CD4-positive, CD25-positive, alpha-beta regulatory T cell (primary cell): ENCODE results near the gene ATG10. TPM values are rescaled to one million over a fixed set of nuclear protein-coding genes. Genes with fewer than 3 reads are reported as not detected.

Source experiments
- ATAC-seq, 2 donors: fragments of 150-1000 bp; cut with Tn5 transposase; one replicate each; pipeline ENCODE4 v1.10.0; 2021; ENCODE audit warnings: low read depth in 2 of 2, moderate number of reproducible peaks in 2 of 2, moderate library complexity in 1 of 2
- DNase-seq, 3 donors: peaks; one replicate each; pipeline versions ENCODE4 v3.0.0 to v3.0.0-alpha.2; 2012 to 2022; ENCODE audit warnings: mixed read lengths in 1 of 3
- H3K27ac ChIP-seq: one replicate; pipeline ENCODE4 v1.7.0; 2013; ENCODE audit warnings: mild to moderate bottlenecking, low read length; ENCODE audit not compliant: insufficient read depth, poor library complexity, severe bottlenecking
- H3K27me3 ChIP-seq: one replicate; pipeline ENCODE4 v1.7.0; 2013; ENCODE audit warnings: low read length; ENCODE audit not compliant: control insufficient read depth, insufficient read depth
- H3K36me3 ChIP-seq: one replicate; pipeline ENCODE4 v1.7.0; 2013; ENCODE audit warnings: mild to moderate bottlenecking, low read length, moderate library complexity; ENCODE audit not compliant: control insufficient read depth, insufficient read depth
- H3K4me1 ChIP-seq: 2 replicates; pipeline ENCODE4 v1.7.0; 2013; ENCODE audit warnings: mild to moderate bottlenecking, low read length; ENCODE audit not compliant: insufficient read depth, control insufficient read depth, poor library complexity, severe bottlenecking
- H3K4me3 ChIP-seq: one replicate; pipeline ENCODE4 v1.7.0; 2013; ENCODE audit warnings: low read depth, mild to moderate bottlenecking, low read length, moderate library complexity
- H3K9me3 ChIP-seq, 2 experiments: 1 replicate in 1 of 2; 2 replicates in 1 of 2; pipeline ENCODE4 v1.7.0; 2013; ENCODE audit warnings: low read length in 2 of 2, mild to moderate bottlenecking in 1 of 2, moderate library complexity in 1 of 2; ENCODE audit not compliant: control insufficient read depth in 2 of 2
- H3K27ac Mint-ChIP-seq, 3 donors: one replicate each; pipeline ENCODE4 v1.8.0; 2020 to 2022; ENCODE audit warnings: mild to moderate bottlenecking in 3 of 3, mixed read lengths in 3 of 3, moderate library complexity in 2 of 3
- H3K27me3 Mint-ChIP-seq: one replicate; pipeline ENCODE4 v1.8.0; 2022; ENCODE audit warnings: mild to moderate bottlenecking, mixed read lengths
- H3K36me3 Mint-ChIP-seq: one replicate; pipeline ENCODE4 v1.8.0; 2020; ENCODE audit warnings: mixed read lengths
- H3K4me1 Mint-ChIP-seq, 4 donors: one replicate each; pipeline ENCODE4 v1.8.0; 2020 to 2022; ENCODE audit warnings: mixed read lengths in 4 of 4, mild to moderate bottlenecking in 1 of 4
- H3K4me3 Mint-ChIP-seq, 4 donors: one replicate each; pipeline ENCODE4 v1.8.0; 2020 to 2022; ENCODE audit warnings: mild to moderate bottlenecking in 4 of 4, mixed read lengths in 4 of 4, moderate library complexity in 3 of 4
- H3K9me3 Mint-ChIP-seq, 7 donors: one replicate each; pipeline ENCODE4 v1.8.0; 2020 to 2022; ENCODE audit warnings: mixed read lengths in 7 of 7, mild to moderate bottlenecking in 3 of 7, moderate library complexity in 2 of 7
- polyA plus RNA-seq, 4 donors: library from polyadenylated mRNA; unstranded; fragments of 300-500 nt; fragmentation: Illumina TruSeq; gene quantifications; one replicate each; pipeline ENCODE4 v1.2.3, GENCODE V29; 2021
- total RNA-seq: library from RNA; stranded (reverse); gene quantifications from one replicate; pipeline ENCODE4 v1.2.3, GENCODE V29; 2022

Gene ATG10
- total RNA-seq: 7.5 TPM
- 10 to 100 TPM in 2 of 4 donors, 1 to 10 TPM in 2; 8.0 to 13.2 (median 10.6) TPM for polyA plus RNA-seq

GRCh38 chr5:81971712-81972491, at the start of gene ATG10:
Gene ATG10, plus strand, starts transcription at chr5:81972023. Its CDS starts 15,548 bp downstream, at chr5:81987571.
- DNase-seq (peak; percentile 81 to 93 (median 85)), ATAC-seq (peak; percentile 90 to 92)
- Histone ChIP-seq H3K9me3 (no peaks in the 10 kb centered on the region), H3K27ac (peak within 1 kb of the TSS; percentile 94), H3K4me1 (peaks cover 14% of the 10 kb centered on the region), H3K36me3 (no peaks in the 10 kb centered on the region), H3K4me3 (peak within 1 kb of the TSS; percentile 100), H3K27me3 (no peaks in the 10 kb centered on the region)
- H3K4me3 Mint-ChIP-seq: peak within 1 kb of the TSS; percentile 94 to 100 (median 98)
- no peaks in the 10 kb centered on the region for H3K36me3 Mint-ChIP-seq
- peaks cover 20 to 33% (median 28%) of the 10 kb centered on the region in 4 donors for H3K4me1 Mint-ChIP-seq
- H3K27me3 Mint-ChIP-seq: peaks cover 4% of the 10 kb centered on the region
- no peaks in the 10 kb centered on the region for H3K9me3 Mint-ChIP-seq
- peak within 1 kb of the TSS; percentile 98 to 100 (median 99) for H3K27ac Mint-ChIP-seq

- Histone ChIP-seq H3K27ac (no peak overlapping the region), H3K4me1 (no peaks in the 10 kb centered on the region), H3K27me3 (peaks cover 5% of the 10 kb centered on the region), H3K4me3 (no peak overlapping the region), H3K9me3 (no peaks in the 10 kb centered on the region), H3K36me3 (no peaks in the 10 kb centered on the region)
- DNase-seq (no peak), ATAC-seq (no peak)
- Mint-ChIP-seq H3K4me1 (no peaks in the 10 kb centered on the region), H3K9me3 (peaks cover 0 to 5% (median 2%) of the 10 kb centered on the region in 7 donors), H3K27ac (no peak overlapping the region), H3K27me3 (peaks cover 9% of the 10 kb centered on the region), H3K36me3 (no peaks in the 10 kb centered on the region), H3K4me3 (no peak overlapping the region)
Observed at GRCh38 chr5:81922854-81923279, 49.0 kb upstream of the ATG10 start.

GRCh38 chr5:81924442-81924841, 47.4 kb upstream of the ATG10 start:
- DNase-seq: no peak
- H3K27ac Mint-ChIP-seq: no peak overlapping the region
- no peak overlapping the region for H3K4me3 Mint-ChIP-seq
- ATAC-seq: no peak
- H3K27me3 ChIP-seq: peaks cover 5% of the 10 kb centered on the region
- H3K27ac ChIP-seq: no peak overlapping the region
- no peak overlapping the region for H3K4me3 ChIP-seq
- H3K4me1 Mint-ChIP-seq: no peaks in the 10 kb centered on the region
- peaks cover 9% of the 10 kb centered on the region for H3K27me3 Mint-ChIP-seq
- peaks cover 0 to 8% (median 1%) of the 10 kb centered on the region in 7 donors for H3K9me3 Mint-ChIP-seq
- H3K36me3 Mint-ChIP-seq: no peaks in the 10 kb centered on the region
- H3K4me1 ChIP-seq: no peaks in the 10 kb centered on the region
- H3K36me3 ChIP-seq: no peaks in the 10 kb centered on the region
- no peaks in the 10 kb centered on the region for H3K9me3 ChIP-seq

GRCh38 chr5:81925009-81925408, 46.8 kb upstream of the ATG10 start:
- Histone ChIP-seq H3K4me1 (no peaks in the 10 kb centered on the region), H3K9me3 (no peaks in the 10 kb centered on the region), H3K27ac (no peak overlapping the region), H3K36me3 (no peaks in the 10 kb centered on the region), H3K4me3 (no peak overlapping the region), H3K27me3 (peaks cover 5% of the 10 kb centered on the region)
- Mint-ChIP-seq H3K4me1 (no peaks in the 10 kb centered on the region), H3K27me3 (peaks cover 9% of the 10 kb centered on the region), H3K36me3 (no peaks in the 10 kb centered on the region), H3K4me3 (no peak overlapping the region), H3K27ac (no peak overlapping the region), H3K9me3 (peaks cover 0 to 8% (median 1%) of the 10 kb centered on the region in 7 donors)
- no peak for DNase-seq
- no peak for ATAC-seq

- H3K27ac ChIP-seq: no peak overlapping the region
- no peaks in the 10 kb centered on the region for H3K9me3 ChIP-seq
- Mint-ChIP-seq H3K9me3 (peaks cover 0 to 8% (median 1%) of the 10 kb centered on the region in 7 donors), H3K36me3 (no peaks in the 10 kb centered on the region), H3K27ac (no peak overlapping the region), H3K27me3 (peaks cover 10% of the 10 kb centered on the region), H3K4me1 (no peaks in the 10 kb centered on the region), H3K4me3 (no peak overlapping the region)
- H3K4me1 ChIP-seq: no peaks in the 10 kb centered on the region
- DNase-seq: no peak
- no peaks in the 10 kb centered on the region for H3K36me3 ChIP-seq
- H3K27me3 ChIP-seq: peaks cover 5% of the 10 kb centered on the region
- no peak overlapping the region for H3K4me3 ChIP-seq
- ATAC-seq: no peak
Observed at GRCh38 chr5:81925981-81926380, 45.8 kb upstream of the ATG10 start.

- Histone ChIP-seq H3K36me3 (no peaks in the 10 kb centered on the region), H3K4me3 (no peak overlapping the region), H3K4me1 (no peaks in the 10 kb centered on the region), H3K27ac (no peak overlapping the region), H3K27me3 (no peaks in the 10 kb centered on the region), H3K9me3 (no peaks in the 10 kb centered on the region)
- Mint-ChIP-seq H3K4me1 (peaks cover 0 to 5% (median 0%) of the 10 kb centered on the region in 4 donors), H3K4me3 (no peak overlapping the region), H3K27ac (no peak overlapping the region), H3K36me3 (no peaks in the 10 kb centered on the region), H3K27me3 (peaks cover 5% of the 10 kb centered on the region), H3K9me3 (peaks cover 0 to 4% (median 0%) of the 10 kb centered on the region in 7 donors)
- DNase-seq (no peak), ATAC-seq (no peak)
Observed at GRCh38 chr5:81936066-81936465, 35.8 kb upstream of the ATG10 start.

GRCh38 chr5:81936750-81937149, 35.1 kb upstream of the ATG10 start:
- peaks cover 0 to 5% (median 0%) of the 10 kb centered on the region in 7 donors for H3K9me3 Mint-ChIP-seq
- H3K4me3 Mint-ChIP-seq: no peak overlapping the region
- DNase-seq (no peak), ATAC-seq (no peak)
- H3K4me3 ChIP-seq: no peak overlapping the region
- no peaks in the 10 kb centered on the region for H3K36me3 Mint-ChIP-seq
- no peak overlapping the region for H3K27ac Mint-ChIP-seq
- H3K4me1 Mint-ChIP-seq: peaks cover 0 to 5% (median 0%) of the 10 kb centered on the region in 4 donors
- H3K9me3 ChIP-seq: no peaks in the 10 kb centered on the region
- no peaks in the 10 kb centered on the region for H3K27me3 ChIP-seq
- H3K27ac ChIP-seq: no peak overlapping the region
- H3K36me3 ChIP-seq: no peaks in the 10 kb centered on the region
- peaks cover 5% of the 10 kb centered on the region for H3K27me3 Mint-ChIP-seq
- no peaks in the 10 kb centered on the region for H3K4me1 ChIP-seq

GRCh38 chr5:81942746-81943145, 29.1 kb upstream of the ATG10 start:
- Histone ChIP-seq H3K27me3 (no peaks in the 10 kb centered on the region), H3K36me3 (no peaks in the 10 kb centered on the region), H3K27ac (no peak overlapping the region), H3K9me3 (peaks cover 6 to 7% of the 10 kb centered on the region in 2 experiments), H3K4me3 (no peak overlapping the region), H3K4me1 (no peaks in the 10 kb centered on the region)
- Mint-ChIP-seq H3K27me3 (peaks cover 5% of the 10 kb centered on the region), H3K27ac (no peak overlapping the region), H3K4me1 (peaks cover 0 to 5% (median 0%) of the 10 kb centered on the region in 4 donors), H3K36me3 (no peaks in the 10 kb centered on the region), H3K9me3 (peaks cover 0 to 18% (median 9%) of the 10 kb centered on the region in 7 donors), H3K4me3 (no peak overlapping the region)
- DNase-seq: no peak
- ATAC-seq: no peak
